Activated CD4-positive, alpha-beta T cell treated with anti-CD3 and anti-CD28 coated beads, Interleukin-2, Interleukin-6, amounts not matched to agents 100 ng/mL and 50 ng/mL, durations not matched to agents 16 hours and 8 hours (primary cell): ENCODE data around the gene C20orf96.
"Not testable (repeated sequence)": the region's sequence is repeated elsewhere in the genome, so short reads cannot be mapped to it uniquely, and the experiment has no call there.

Source experiments
- DNase-seq: peaks from one replicate; pipeline ENCODE4 v3.0.0-alpha.2; 2020

C20orf96 gene

GRCh38 chr20:235891-236290, 54.7 kb downstream of the C20orf96 start:
- DNase-seq: no peak

DNA sequence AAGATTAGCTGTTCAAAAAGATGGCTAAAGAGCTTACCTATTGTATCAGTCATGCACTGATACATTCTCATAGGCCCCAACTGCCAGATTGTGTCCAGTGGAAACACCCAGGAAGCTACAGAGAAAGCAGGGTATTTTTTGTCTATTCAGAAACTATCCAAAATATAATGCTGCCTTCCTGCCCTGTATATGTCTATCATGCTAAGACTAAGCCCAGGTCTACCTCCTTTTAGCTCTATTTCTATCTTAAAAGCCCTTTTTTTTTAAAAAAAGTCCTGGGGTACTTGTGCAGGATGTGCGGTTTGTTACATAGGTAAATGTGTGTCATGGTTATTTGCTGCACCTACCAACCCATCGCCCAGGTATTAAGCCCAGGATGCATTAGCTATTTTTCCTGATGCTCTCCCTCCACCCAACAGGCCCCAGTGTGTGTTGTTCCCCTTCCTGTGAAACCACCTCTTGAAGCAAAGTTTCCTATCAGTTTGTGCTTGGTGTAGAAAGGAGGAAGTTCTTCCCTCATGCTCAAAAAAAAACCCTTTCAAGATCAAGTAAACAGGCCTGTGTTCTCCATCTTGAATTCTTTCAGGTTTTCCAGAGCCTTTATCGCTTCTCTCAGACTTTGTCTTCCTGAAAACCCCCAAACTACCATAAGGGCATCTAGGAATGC, 63.0 kb downstream of the C20orf96 start:
- DNase-seq: no peak

GRCh38 chr20:226958-227357, 63.6 kb downstream of the C20orf96 start, which contains the start of gene DEFB129:
Gene DEFB129, plus strand, starts transcription at chr20:227258. Its CDS starts 31 bp downstream, at chr20:227289.
- no peak for DNase-seq

DNA sequence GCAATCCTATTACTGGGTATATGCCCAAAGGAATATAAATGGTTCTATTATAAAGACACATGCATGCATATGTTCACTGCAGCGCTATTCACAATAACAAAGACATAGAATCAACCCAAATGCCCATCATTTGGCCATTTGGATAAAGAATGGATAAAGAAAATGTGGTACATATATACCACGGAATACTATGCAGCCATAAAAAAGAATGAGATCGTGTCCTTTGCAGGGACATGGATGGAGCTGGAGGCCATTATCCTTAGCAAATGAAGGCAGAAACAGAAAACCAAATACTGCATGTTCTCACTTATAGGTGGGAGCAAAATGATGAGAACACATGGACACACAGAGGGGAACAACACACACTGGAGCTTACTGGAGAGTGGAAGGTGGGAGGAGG, 64.7 kb downstream of the C20orf96 start:
- DNase-seq: not testable (repeated sequence)

DNA sequence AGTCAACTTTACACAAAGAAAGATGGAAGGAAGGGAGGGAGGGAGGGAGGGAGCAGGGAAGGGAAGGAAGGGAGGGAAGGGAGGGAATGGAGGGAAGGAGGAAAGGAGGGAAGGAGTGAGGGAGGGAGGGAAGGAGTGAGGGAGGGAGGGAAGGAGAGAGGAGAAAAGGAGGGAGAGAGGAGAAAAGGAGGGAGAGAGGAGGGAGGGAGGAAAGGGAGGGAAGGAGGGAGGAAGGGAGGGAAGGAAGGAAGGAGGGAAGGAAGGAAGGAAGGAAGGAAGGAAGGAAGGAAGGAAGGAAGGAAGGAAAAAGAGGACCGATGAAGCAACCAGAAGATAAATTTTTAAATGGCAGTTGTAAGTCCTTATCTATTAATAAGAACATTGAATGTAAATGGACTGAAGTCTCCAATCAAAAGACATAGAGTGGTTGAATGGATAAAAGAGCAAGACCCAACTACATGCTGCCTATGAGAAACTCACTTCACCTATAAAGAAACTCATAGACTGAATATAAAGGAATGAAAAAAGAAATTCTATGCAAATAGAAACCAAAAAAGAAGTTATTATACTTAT, 69.2 kb downstream of the C20orf96 start:
- no peak for DNase-seq
